HL-60 (cell line): Measurements from ENCODE around the gene MTA2.
"Not testable (repeated sequence)": the region's sequence is repeated elsewhere in the genome, so short reads cannot be mapped to it uniquely, and the experiment has no call there.

ENCODE experiments used
- DNase-seq, 2 experiments: peaks; one replicate each; pipeline ENCODE4 v3.0.0-alpha.2; 2010 to 2020; ENCODE audit warnings: low read depth in 1 of 2, low spot score in 1 of 2
- H3K27ac ChIP-seq: fragments of 250-450 bp; sonication (Bioruptor Pico); replicated peaks from 2 replicates; pipeline ENCODE4 v1.5.1; 2020; ENCODE audit warnings: mild to moderate bottlenecking, moderate library complexity
- H3K27me3 ChIP-seq: fragments of 250-450 bp; sonication (Bioruptor Pico); 2 replicates; pipeline ENCODE4 v1.5.1; 2021; ENCODE audit warnings: mild to moderate bottlenecking, moderate library complexity; ENCODE audit not compliant: insufficient read depth, poor library complexity, severe bottlenecking
- H3K4me3 ChIP-seq: replicated peaks from 2 replicates; pipeline ENCODE4 v1.5.1; 2011; ENCODE audit warnings: mild to moderate bottlenecking, control low read depth, low read length; ENCODE audit not compliant: insufficient read depth
- CTCF ChIP-seq: IDR thresholded peaks from one replicate; pipeline ENCODE4 v1.5.1; 2011; ENCODE audit warnings: low read length, control low read depth, inconsistent platforms; ENCODE audit not compliant: insufficient read depth
- GABPA ChIP-seq: IDR thresholded peaks from 2 replicates; pipeline ENCODE4 v1.6.1; 2012; ENCODE audit warnings: low read depth
- POLR2AphosphoS5 ChIP-seq: IDR thresholded peaks from 2 replicates; pipeline ENCODE4 v1.6.1; 2012; ENCODE audit warnings: low read depth
- SPI1 ChIP-seq: IDR thresholded peaks from 2 replicates; pipeline ENCODE4 v1.6.1; 2012; ENCODE audit warnings: low read depth, mild to moderate bottlenecking, borderline replicate concordance
- TF ChIP-seq, protein P1 (sequence below): IDR thresholded peaks from 2 replicates; pipeline ENCODE4 v1.6.1; 2012; ENCODE audit warnings: low read depth; ENCODE audit not compliant: insufficient replicate concordance

The MTA2 gene

GRCh38 chr11:62621027-62621566, 19.4 kb upstream of the MTA2 start:
- peak overlapping the region; percentile 70 for H3K4me3 ChIP-seq
- peak overlapping the region; percentile 67 for H3K27ac ChIP-seq
- no peaks in the 10 kb centered on the region for H3K27me3 ChIP-seq
- TF ChIP-seq POLR2AphosphoS5 (no peak), SPI1 (no peak), GABPA (no peak), CTCF (no peak)
- TF ChIP-seq, protein P1, sequence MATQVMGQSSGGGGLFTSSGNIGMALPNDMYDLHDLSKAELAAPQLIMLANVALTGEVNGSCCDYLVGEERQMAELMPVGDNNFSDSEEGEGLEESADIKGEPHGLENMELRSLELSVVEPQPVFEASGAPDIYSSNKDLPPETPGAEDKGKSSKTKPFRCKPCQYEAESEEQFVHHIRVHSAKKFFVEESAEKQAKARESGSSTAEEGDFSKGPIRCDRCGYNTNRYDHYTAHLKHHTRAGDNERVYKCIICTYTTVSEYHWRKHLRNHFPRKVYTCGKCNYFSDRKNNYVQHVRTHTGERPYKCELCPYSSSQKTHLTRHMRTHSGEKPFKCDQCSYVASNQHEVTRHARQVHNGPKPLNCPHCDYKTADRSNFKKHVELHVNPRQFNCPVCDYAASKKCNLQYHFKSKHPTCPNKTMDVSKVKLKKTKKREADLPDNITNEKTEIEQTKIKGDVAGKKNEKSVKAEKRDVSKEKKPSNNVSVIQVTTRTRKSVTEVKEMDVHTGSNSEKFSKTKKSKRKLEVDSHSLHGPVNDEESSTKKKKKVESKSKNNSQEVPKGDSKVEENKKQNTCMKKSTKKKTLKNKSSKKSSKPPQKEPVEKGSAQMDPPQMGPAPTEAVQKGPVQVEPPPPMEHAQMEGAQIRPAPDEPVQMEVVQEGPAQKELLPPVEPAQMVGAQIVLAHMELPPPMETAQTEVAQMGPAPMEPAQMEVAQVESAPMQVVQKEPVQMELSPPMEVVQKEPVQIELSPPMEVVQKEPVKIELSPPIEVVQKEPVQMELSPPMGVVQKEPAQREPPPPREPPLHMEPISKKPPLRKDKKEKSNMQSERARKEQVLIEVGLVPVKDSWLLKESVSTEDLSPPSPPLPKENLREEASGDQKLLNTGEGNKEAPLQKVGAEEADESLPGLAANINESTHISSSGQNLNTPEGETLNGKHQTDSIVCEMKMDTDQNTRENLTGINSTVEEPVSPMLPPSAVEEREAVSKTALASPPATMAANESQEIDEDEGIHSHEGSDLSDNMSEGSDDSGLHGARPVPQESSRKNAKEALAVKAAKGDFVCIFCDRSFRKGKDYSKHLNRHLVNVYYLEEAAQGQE: no peak
- DNase-seq: no peak

- DNase-seq, H3K27me3 ChIP-seq, H3K4me3 ChIP-seq, H3K27ac ChIP-seq: not testable (repeated sequence)
Observed at GRCh38 chr11:62616957-62617356, 15.3 kb upstream of the MTA2 start.

- no peak overlapping the region for H3K4me3 ChIP-seq
- no peaks in the 10 kb centered on the region for H3K27me3 ChIP-seq
- TF ChIP-seq SPI1 (no peak), GABPA (no peak), CTCF (no peak), POLR2AphosphoS5 (no peak)
- TF ChIP-seq, protein P1: no peak
- H3K27ac ChIP-seq: no peak overlapping the region
- DNase-seq: no peak
Observed at GRCh38 chr11:62615521-62615920, 13.9 kb upstream of the MTA2 start.

DNA sequence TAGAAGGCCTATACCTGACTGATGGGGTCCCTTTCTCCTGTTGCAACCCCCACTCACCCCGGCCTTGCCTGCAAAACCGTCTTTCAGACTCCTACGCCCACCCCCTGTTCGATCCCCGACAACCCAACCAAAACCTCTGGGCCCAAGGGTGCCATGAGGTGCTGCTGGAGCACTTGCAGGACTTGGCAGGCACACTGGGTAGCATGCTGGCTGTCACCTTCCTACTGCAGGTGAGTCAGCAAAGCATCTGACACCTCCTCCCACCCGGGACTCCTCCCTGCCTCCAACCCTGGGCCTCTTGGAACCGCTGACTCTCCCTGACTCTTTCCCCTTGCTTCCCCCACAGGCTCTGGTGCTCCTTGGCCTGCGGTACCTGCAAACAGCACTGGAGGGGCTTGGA, 12.6 kb upstream of the MTA2 start:
- TF ChIP-seq CTCF (no peak), GABPA (no peak), POLR2AphosphoS5 (no peak), SPI1 (no peak)
- TF ChIP-seq, protein P1: no peak
- H3K4me3 ChIP-seq: no peak overlapping the region
- no peak overlapping the region for H3K27ac ChIP-seq
- H3K27me3 ChIP-seq: no peaks in the 10 kb centered on the region
- no peak for DNase-seq
